Measurements from ENCODE around the gene STEAP1.
"Not testable (repeated sequence)": the region's sequence is repeated elsewhere in the genome, so short reads cannot be mapped to it uniquely, and the experiment has no call there.

STEAP1 gene

GRCh38 chr7:90153943-90154771 is at the start of gene STEAP1:
Gene STEAP1 (plus strand): TSS chr7:90154469. CDS start chr7:90159789, 5,320 bp downstream.
- peak; percentile 97 for DNase-seq (ENCODE audit: low read depth)
- H3K36me3 ChIP-seq (ENCODE audit: control insufficient read depth, insufficient read depth, low read length, severe bottlenecking); H3K27me3 ChIP-seq (replicated peaks; ENCODE audit: control insufficient read depth, insufficient read depth, low read length); H3K9me3 ChIP-seq (ENCODE audit: control insufficient read depth, low read length): not testable (repeated sequence)
- H3K4me3 ChIP-seq (ENCODE audit: low read length), result peak within 1 kb of the TSS; percentile 90
- peak within 1 kb of the TSS; percentile 96 for H3K9ac ChIP-seq (ENCODE audit: low read length)
- H3K4me1 ChIP-seq (ENCODE audit: control insufficient read depth, insufficient read depth, low read length), result peaks cover 19% of the 10 kb centered on the region

GRCh38 chr7:90114972-90115371 is 39.3 kb upstream of the STEAP1 start:
- peak; percentile 10 for DNase-seq (ENCODE audit: low read depth)
- not testable (repeated sequence) for H3K4me1 ChIP-seq (ENCODE audit: control insufficient read depth, insufficient read depth, low read length); H3K9me3 ChIP-seq (ENCODE audit: control insufficient read depth, low read length); H3K36me3 ChIP-seq (ENCODE audit: control insufficient read depth, insufficient read depth, low read length, severe bottlenecking); H3K27me3 ChIP-seq (replicated peaks; ENCODE audit: control insufficient read depth, insufficient read depth, low read length); H3K9ac ChIP-seq (ENCODE audit: low read length); H3K4me3 ChIP-seq (ENCODE audit: low read length)

GRCh38 chr7:90118551-90119177 is 35.6 kb upstream of the STEAP1 start:
- peak overlapping the region; percentile 77 for H3K4me3 ChIP-seq (ENCODE audit: low read length)
- DNase-seq (ENCODE audit: low read depth), result peak; percentile 39
- not testable (repeated sequence) for H3K36me3 ChIP-seq (ENCODE audit: control insufficient read depth, insufficient read depth, low read length, severe bottlenecking); H3K9ac ChIP-seq (ENCODE audit: low read length); H3K9me3 ChIP-seq (ENCODE audit: control insufficient read depth, low read length); H3K4me1 ChIP-seq (ENCODE audit: control insufficient read depth, insufficient read depth, low read length); H3K27me3 ChIP-seq (replicated peaks; ENCODE audit: control insufficient read depth, insufficient read depth, low read length)

GRCh38 chr7:90119178-90119971 is 34.9 kb upstream of the STEAP1 start:
- peak overlapping the region; percentile 77 for H3K4me3 ChIP-seq (ENCODE audit: low read length)
- no peak overlapping the region for H3K9ac ChIP-seq (ENCODE audit: low read length)
- H3K4me1 ChIP-seq (ENCODE audit: control insufficient read depth, insufficient read depth, low read length), result no peaks in the 10 kb centered on the region
- no peaks in the 10 kb centered on the region for H3K36me3 ChIP-seq (ENCODE audit: control insufficient read depth, insufficient read depth, low read length, severe bottlenecking)
- peak; percentile 54 for DNase-seq (ENCODE audit: low read depth)
- H3K9me3 ChIP-seq (ENCODE audit: control insufficient read depth, low read length), result no peaks in the 10 kb centered on the region
- peaks cover 3% of the 10 kb centered on the region for H3K27me3 ChIP-seq (replicated peaks; ENCODE audit: control insufficient read depth, insufficient read depth, low read length)

- DNase-seq (ENCODE audit: low read depth); H3K9ac ChIP-seq (ENCODE audit: low read length); H3K9me3 ChIP-seq (ENCODE audit: control insufficient read depth, low read length); H3K27me3 ChIP-seq (replicated peaks; ENCODE audit: control insufficient read depth, insufficient read depth, low read length); H3K4me1 ChIP-seq (ENCODE audit: control insufficient read depth, insufficient read depth, low read length); H3K4me3 ChIP-seq (ENCODE audit: low read length); H3K36me3 ChIP-seq (ENCODE audit: control insufficient read depth, insufficient read depth, low read length, severe bottlenecking): not testable (repeated sequence)
Observed at GRCh38 chr7:90120205-90120604, 34.1 kb upstream of the STEAP1 start.

- DNase-seq (ENCODE audit: low read depth), result not testable (repeated sequence)
Observed at GRCh38 chr7:90131746-90132145, 22.5 kb upstream of the STEAP1 start.

GRCh38 chr7:90147079-90147960 is 6.9 kb upstream of the STEAP1 start:
- not testable (repeated sequence) for H3K9me3 ChIP-seq (ENCODE audit: control insufficient read depth, low read length); H3K4me3 ChIP-seq (ENCODE audit: low read length); DNase-seq (ENCODE audit: low read depth); H3K9ac ChIP-seq (ENCODE audit: low read length); H3K36me3 ChIP-seq (ENCODE audit: control insufficient read depth, insufficient read depth, low read length, severe bottlenecking); H3K27me3 ChIP-seq (replicated peaks; ENCODE audit: control insufficient read depth, insufficient read depth, low read length); H3K4me1 ChIP-seq (ENCODE audit: control insufficient read depth, insufficient read depth, low read length)

More at GRCh38 chr7:90131746-90132145, 22.5 kb upstream of the STEAP1 start:
- not testable (repeated sequence) for H3K4me3 ChIP-seq (ENCODE audit: low read length); H3K27me3 ChIP-seq (replicated peaks; ENCODE audit: control insufficient read depth, insufficient read depth, low read length); H3K9ac ChIP-seq (ENCODE audit: low read length); H3K9me3 ChIP-seq (ENCODE audit: control insufficient read depth, low read length); H3K36me3 ChIP-seq (ENCODE audit: control insufficient read depth, insufficient read depth, low read length, severe bottlenecking); H3K4me1 ChIP-seq (ENCODE audit: control insufficient read depth, insufficient read depth, low read length)

- H3K27me3 ChIP-seq (replicated peaks; ENCODE audit: control insufficient read depth, insufficient read depth, low read length); H3K36me3 ChIP-seq (ENCODE audit: control insufficient read depth, insufficient read depth, low read length, severe bottlenecking); H3K9ac ChIP-seq (ENCODE audit: low read length); H3K4me3 ChIP-seq (ENCODE audit: low read length); H3K9me3 ChIP-seq (ENCODE audit: control insufficient read depth, low read length); H3K4me1 ChIP-seq (ENCODE audit: control insufficient read depth, insufficient read depth, low read length): not testable (repeated sequence)
- peak; percentile 27 for DNase-seq (ENCODE audit: low read depth)
Observed at GRCh38 chr7:90149428-90149827, 4.8 kb upstream of the STEAP1 start.

- not testable (repeated sequence) for DNase-seq (ENCODE audit: low read depth); H3K9ac ChIP-seq (ENCODE audit: low read length); H3K27me3 ChIP-seq (replicated peaks; ENCODE audit: control insufficient read depth, insufficient read depth, low read length); H3K4me3 ChIP-seq (ENCODE audit: low read length); H3K9me3 ChIP-seq (ENCODE audit: control insufficient read depth, low read length); H3K36me3 ChIP-seq (ENCODE audit: control insufficient read depth, insufficient read depth, low read length, severe bottlenecking)
- H3K4me1 ChIP-seq (ENCODE audit: control insufficient read depth, insufficient read depth, low read length), result peaks cover 12% of the 10 kb centered on the region
Observed at GRCh38 chr7:90151884-90152283, 2.4 kb upstream of the STEAP1 start.

- H3K36me3 ChIP-seq (ENCODE audit: control insufficient read depth, insufficient read depth, low read length, severe bottlenecking); H3K9ac ChIP-seq (ENCODE audit: low read length); H3K9me3 ChIP-seq (ENCODE audit: control insufficient read depth, low read length); H3K4me3 ChIP-seq (ENCODE audit: low read length); H3K27me3 ChIP-seq (replicated peaks; ENCODE audit: control insufficient read depth, insufficient read depth, low read length): not testable (repeated sequence)
- peak; percentile 82 for DNase-seq (ENCODE audit: low read depth)
- peaks cover 15% of the 10 kb centered on the region for H3K4me1 ChIP-seq (ENCODE audit: control insufficient read depth, insufficient read depth, low read length)
Observed at GRCh38 chr7:90152642-90153253, 1.5 kb upstream of the STEAP1 start.

Data from adipocyte (in vitro differentiated cells).